Stimulated activated CD8-positive, alpha-beta memory T cell treated with anti-CD3 and anti-CD28 coated beads, Interleukin-4, amount 100 ng/mL, for 24 hours (primary cell): ENCODE data around the gene DNAJC4.

Source experiments
- DNase-seq: peaks from one replicate; pipeline ENCODE4 v3.0.0-alpha.2; 2020; ENCODE audit warnings: low read depth

The DNAJC4 gene

DNA sequence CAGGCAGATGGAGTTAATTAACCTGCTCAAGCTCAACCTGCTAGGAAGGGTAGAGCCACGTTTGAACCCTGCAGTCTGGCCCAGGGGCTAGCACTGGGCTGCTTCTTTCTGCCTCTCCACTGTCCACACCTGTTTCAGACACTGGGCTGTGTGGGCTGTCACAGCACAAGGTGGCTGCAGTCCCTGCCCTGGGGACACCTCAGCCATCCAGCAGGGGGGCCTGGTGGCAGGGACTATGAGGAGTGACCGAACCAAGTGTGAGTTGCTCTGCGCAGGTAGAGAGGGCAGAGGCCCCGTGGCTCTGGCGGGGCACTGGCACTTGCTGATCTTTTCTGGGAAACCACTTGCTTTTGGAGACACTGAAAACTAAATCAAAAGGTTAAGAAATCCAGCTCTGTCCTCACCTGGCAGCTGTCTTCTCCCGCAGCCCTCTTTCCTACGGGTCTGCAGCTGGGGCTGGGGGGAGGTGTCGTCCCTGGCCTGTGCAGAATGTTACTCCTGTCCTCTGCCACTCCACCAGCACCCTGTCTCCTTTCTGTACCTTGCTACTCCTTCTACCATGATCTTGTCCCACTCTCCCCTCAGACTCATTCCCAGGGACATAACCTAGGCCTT lies 48.3 kb downstream of the DNAJC4 start:
- DNase-seq, result no peak

- no peak for DNase-seq
These were observed 51.8 kb downstream of the DNAJC4 start for GRCh38 chr11:64281957-64282770.

DNA sequence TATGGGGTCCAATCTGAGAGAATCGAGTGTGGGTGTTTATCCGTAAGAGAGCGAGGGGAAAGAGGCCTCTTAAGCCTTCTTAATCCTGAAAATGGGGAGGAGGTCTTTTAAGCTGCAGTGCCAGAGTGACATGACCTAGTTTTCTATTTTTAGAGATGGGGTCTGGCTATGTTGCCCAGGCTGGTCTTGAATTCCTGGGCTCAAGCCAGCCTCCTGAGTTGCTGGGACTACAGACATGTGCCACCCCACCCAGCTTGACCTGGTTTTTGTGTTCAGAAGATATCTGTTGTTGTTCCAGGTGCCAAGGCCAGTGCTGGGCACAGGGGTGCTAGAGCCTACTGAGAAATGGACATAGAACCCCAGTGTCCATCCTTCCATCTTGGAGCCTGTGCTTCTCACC lies 52.7 kb downstream of the DNAJC4 start:
- DNase-seq, result no peak
